Left ventricle myocardium superior (tissue), 1 donor: Measurements from ENCODE around the gene SH2D5. TPM values are rescaled to one million over a fixed set of nuclear protein-coding genes. Genes with fewer than 3 reads are reported as not detected.

ENCODE experiments used
- ATAC-seq: fragments of 200-7000 bp; cut with Tn5 transposase; one replicate; pipeline ENCODE4 v1.9.1; 2020; ENCODE audit warnings: mild to moderate bottlenecking, moderate library complexity
- DNase-seq: peaks from one replicate; pipeline ENCODE4 v3.0.0-alpha.2; 2020
- intact Hi-C: fragments of 100-400 bp; cut with micrococcal nuclease; formaldehyde crosslinking; loops from one replicate; pipeline ENCODE4 v1.11.0; 2022
- total RNA-seq: library from RNA; stranded (reverse); fragmentation: NEBNext Ultra II Directional; extraction: Animal tissue kit (Norgen Biotek cat#: 25700); gene quantifications from one replicate; pipeline ENCODE4 v1.2.1, GENCODE V29; 2021
- donor health status: DM: no; HTN: yes; CAD: no; lungs with severe emphysema.

The SH2D5 gene
- total RNA-seq, 1 donor from 2014 or later: not detected

DNA sequence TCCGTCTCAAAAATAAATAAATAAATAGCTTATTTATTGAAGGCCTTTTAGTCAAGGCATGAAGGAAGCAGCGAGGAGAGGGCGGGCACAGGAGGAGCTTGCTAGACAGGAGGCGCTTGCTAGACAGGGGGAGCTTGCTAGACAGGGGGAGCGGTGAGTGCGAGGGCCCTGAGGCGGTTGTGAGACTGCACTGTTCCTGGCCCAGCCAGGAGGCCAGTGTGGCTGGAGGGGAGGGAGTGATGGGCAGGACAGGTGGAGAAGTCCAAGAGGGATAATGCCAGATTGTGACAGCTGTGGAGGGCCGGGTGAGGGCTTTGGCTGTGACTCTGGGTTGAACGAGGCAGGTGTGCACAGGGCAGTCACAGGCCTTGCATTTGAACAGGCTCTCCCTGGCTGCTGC is 32.9 kb downstream of the SH2D5 start:
- no peak for ATAC-seq
- intact Hi-C loops: loop anchor here (10.0 kb wide), 1 partner anchor 495 kb away; no protein-coding TSS in a partner anchor
- DNase-seq: peak; percentile 14

GRCh38 chr1:20698195-20698910 is 34.1 kb downstream of the SH2D5 start:
- ATAC-seq (no peak), DNase-seq (peak; percentile 14)
- intact Hi-C loops: loop anchor here (10.0 kb wide), 1 partner anchor 496 kb away; no protein-coding TSS in a partner anchor

DNA sequence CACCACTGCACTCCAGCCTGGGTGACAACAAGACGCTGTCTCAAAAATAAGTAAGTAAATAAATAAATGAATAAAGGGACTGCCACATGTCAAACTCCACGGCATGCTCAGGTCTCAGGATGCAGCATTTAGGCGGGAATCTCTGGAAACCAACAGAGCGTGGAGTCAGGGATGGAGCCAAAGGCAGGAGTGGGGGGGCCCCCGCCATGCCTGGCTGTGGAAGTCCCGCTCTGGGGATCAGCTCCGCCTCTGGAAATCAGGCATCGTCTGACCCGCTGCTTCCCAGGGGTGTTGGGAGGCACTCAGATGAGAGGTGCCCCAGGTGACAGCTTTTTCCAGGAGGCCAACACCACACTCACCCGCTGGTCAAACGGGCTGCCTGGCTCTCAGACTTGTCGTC is 34.9 kb downstream of the SH2D5 start:
- intact Hi-C loops: loop anchor here (10.0 kb wide), 1 partner anchor 497 kb away; no protein-coding TSS in a partner anchor
- no peak for ATAC-seq
- DNase-seq: no peak

- peak; percentile 95 for ATAC-seq
- intact Hi-C loops: loop anchor here (10.0 kb wide), 1 partner anchor 498 kb away; no protein-coding TSS in a partner anchor
Observed at GRCh38 chr1:20696397-20697333, 35.8 kb downstream of the SH2D5 start.

GRCh38 chr1:20695515-20695914 is 37.0 kb downstream of the SH2D5 start:
- no peak for ATAC-seq
- no peak for DNase-seq
- intact Hi-C loops: loop anchor here (10.0 kb wide), 1 partner anchor 499 kb away; no protein-coding TSS in a partner anchor

More at GRCh38 chr1:20696397-20697333, 35.8 kb downstream of the SH2D5 start:
- peak; percentile 90 for DNase-seq

DNA sequence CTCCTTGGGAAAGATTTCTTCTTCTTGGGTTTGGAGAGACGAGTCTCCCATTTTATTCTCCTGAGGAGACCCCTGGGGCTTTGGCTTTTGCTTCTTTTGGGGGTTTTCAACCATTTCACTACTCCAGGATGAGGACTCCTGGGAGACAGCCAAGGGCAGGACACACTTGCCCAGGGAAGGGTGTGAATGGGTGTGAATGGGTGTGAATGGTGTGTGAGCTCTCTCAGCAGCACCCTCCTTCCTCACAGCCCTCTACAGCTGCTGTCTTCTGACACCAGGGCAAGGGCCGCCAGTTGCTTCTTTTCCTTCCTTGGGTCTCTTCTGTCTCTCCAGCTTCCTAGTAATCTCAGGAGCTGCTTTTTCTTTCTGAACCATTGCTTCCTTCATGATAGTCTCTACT is 38.9 kb downstream of the SH2D5 start:
- intact Hi-C loops: loop anchor here (10.0 kb wide), 1 partner anchor 501 kb away; no protein-coding TSS in a partner anchor
- DNase-seq: no peak
- ATAC-seq: no peak

DNA sequence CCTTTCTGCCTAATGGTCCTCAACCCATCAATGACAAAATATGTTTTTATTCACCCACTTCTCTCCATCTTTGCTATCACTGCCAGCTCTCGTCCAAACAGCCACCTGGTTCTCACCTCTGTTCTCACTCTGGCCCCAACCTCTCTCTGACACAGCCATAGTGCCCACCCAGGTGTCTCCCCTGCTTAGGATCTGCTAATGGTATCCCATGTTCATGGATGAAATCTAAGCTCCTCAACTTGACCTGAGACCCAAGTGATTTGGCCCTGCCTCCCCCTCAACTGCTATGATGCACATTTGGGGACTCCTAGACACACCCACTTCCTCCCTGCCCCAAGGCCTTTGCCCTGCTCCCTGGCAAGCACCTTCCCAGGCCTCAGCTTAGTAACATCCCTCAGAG is 40.6 kb downstream of the SH2D5 start:
- no peak for ATAC-seq
- no peak for DNase-seq
- intact Hi-C loops: loop anchor here (10.0 kb wide), 1 partner anchor 503 kb away; no protein-coding TSS in a partner anchor

DNA sequence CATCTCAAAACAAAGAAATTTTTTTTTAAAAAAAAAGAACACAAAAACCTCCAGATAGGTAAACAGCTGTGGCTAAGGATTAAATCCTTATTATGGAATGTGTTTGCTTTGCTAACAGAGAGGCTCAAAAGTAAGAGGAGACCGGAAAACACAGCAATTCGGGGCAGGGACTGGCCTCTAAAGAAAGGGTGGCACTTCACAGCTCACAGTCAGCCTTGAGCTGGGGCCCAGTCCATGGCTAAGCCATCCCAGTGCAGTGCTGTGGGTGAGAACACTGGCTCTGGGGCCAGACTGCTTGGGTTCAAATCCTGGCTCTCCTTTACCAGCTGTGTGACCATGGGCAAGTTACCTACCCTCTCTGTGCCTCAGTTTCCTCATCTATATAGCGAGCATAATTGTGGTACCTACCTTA is 42.9 kb downstream of the SH2D5 start:
- peak; percentile 2 for DNase-seq
- no peak for ATAC-seq
- intact Hi-C loops: loop anchor here (10.0 kb wide), 1 partner anchor 505 kb away; no protein-coding TSS in a partner anchor

- DNase-seq (no peak), ATAC-seq (no peak)
- intact Hi-C loops: no loop called here
Observed at GRCh38 chr1:20686883-20687725, 45.4 kb downstream of the SH2D5 start.

DNA sequence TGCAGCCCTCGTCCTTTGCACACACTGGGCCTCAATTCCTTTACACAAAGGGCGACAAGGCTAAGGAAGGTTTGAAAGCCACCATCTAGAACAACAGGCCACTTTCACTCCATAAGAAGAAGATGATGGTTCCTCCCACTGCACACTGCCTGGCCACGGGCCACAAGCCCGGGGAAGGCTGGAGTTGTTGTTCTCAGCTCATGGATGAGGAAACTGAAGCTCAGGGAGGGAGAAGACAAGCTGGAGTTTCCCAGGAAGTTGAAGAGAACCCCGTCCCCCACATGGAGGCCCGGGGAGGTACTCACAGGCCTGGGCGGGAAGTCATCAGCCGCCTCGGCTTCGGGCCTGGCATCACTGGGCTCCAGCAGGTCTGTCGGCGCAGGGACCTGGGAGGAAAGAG is 46.8 kb downstream of the SH2D5 start:
- intact Hi-C loops: no loop called here
- DNase-seq (no peak), ATAC-seq (peak; percentile 9)

DNA sequence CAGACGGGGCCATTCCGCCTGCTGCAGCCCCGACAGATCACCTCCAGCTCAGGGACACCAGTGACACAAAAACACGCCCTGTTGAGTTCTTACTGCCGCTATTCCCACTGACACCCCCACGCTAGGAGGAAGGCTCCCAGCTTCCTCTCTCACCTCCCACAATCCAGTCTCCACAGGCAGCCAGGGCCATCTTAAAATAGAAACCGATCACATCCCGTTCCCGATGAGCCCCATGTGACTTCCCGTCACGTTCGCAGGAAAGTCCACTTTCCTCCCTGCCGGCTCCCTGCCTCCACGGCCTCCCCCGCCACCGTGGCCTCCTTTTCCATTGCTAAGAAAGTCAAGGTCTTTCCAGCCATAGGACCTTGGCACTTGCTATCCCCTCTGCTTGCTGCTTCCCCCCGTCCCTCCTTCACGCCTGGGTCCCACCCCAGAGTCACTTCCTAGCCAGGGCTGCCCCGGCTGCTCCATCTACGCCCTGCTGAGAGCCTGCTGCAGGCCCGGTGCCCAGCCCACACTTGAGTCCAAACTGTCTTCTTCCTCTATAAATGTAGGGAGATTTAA is 47.3 kb downstream of the SH2D5 start:
- ATAC-seq: peak; percentile 82
- intact Hi-C loops: no loop called here

GRCh38 chr1:20684651-20685050 is 47.9 kb downstream of the SH2D5 start:
- DNase-seq (peak; percentile 27), ATAC-seq (peak; percentile 9)
- intact Hi-C loops: no loop called here

More for the DNA sequence above, 47.3 kb downstream of the SH2D5 start:
- peak; percentile 63 for DNase-seq

DNA sequence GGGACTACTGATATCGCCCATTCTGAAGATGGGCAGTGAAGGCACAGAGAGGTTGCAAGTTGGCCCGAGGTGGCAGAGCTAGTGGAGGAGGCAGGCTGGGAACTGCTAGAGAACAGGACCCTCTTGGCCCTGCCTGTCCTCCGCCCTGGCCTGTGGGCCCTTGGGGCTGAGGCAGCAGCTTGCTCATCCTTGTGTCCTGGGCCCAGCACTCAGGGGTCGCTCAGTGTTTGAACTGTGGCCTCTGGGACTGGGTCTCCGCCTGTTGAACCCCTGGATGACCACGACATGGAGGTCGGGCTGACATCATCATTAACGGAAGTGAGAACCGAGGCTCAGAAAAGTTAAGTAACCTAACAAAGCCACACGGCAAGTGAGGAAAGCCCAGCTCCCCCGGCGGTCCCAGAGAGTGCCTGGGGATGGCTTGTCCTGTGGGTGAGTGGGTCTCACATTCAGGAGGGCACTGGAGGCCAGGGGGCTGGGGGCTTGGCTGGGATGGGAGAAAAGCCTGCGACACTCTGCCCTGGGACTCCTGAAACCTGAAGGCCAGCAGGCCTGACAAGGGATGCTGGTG is 48.4 kb downstream of the SH2D5 start:
- intact Hi-C loops: no loop called here
- ATAC-seq (no peak), DNase-seq (peak; percentile 34)

DNA sequence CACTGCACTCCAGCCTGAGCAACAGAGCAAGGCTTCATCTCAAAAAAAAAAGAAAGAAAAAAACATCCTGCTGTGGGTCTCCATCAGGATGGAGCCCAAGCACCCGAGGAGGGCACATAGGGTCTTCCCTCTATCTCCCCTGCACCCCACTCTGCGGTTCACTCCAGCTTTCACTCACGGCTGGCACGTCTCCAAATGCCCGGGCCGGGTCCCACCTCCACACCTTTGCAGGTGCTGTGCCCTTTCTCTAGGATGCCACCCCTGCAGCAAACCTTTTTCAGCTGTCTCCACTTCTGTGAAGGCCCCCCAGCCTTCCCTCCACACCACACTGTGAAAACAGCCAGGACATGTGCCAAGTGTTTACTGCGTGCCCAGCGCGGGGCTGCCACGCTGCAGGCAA is 48.9 kb downstream of the SH2D5 start:
- DNase-seq (peak; percentile 12), ATAC-seq (no peak)
- intact Hi-C loops: no loop called here

DNA sequence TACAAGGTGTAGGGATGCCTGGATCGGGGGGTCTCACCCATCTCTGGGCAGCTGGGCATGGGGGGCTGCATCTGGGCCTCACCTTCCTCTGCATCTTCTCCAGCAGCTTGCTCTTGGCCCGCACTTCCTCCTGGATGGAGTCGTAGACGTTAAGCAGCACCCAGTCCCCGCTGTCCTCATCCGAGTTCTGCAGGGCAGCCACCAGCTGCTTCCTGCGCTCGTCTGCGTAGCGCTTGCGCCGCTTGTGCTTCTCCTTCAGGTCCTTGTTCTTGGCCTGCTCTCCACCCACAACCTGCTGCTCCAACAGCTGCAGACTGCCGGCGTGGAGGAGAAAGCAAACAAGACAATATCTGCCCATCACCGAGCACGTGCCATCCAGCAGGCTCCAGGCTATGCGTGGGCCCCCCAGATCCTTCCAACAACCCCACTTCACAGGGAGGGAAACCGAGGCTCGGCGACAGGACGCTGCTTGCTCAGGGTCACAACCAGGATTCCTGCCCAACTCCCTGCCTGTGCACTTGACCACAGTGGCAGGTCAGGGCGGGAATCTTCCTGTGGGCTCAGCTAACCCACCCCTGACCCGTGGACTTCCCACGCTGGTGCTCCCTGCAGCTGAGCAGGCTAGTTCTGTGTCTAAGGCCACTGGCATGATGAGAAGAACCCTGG is 49.8 kb downstream of the SH2D5 start:
- DNase-seq (peak; percentile 61), ATAC-seq (peak; percentile 32)
- intact Hi-C loops: no loop called here

DNA sequence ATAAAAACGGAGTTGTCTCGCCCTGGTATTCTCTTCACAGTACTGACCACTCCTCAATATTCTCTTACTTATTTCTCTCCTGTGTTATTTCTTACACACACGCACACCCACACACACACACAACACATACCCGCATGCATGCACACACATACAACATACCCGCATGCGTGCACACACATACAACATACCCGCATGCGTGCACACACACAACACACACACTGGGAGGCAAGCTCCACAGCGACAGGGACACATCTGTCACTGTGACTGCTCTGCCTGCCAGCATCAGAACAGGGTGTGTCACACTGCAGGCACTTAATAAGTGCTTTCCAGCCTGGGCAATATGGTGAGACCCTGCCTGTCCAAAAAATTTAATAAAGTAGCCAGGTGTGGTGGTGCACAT is 50.5 kb downstream of the SH2D5 start:
- ATAC-seq (no peak), DNase-seq (peak; percentile 4)
- intact Hi-C loops: no loop called here

GRCh38 chr1:20680269-20680668 is 52.2 kb downstream of the SH2D5 start:
- intact Hi-C loops: no loop called here
- ATAC-seq (no peak), DNase-seq (no peak)

DNA sequence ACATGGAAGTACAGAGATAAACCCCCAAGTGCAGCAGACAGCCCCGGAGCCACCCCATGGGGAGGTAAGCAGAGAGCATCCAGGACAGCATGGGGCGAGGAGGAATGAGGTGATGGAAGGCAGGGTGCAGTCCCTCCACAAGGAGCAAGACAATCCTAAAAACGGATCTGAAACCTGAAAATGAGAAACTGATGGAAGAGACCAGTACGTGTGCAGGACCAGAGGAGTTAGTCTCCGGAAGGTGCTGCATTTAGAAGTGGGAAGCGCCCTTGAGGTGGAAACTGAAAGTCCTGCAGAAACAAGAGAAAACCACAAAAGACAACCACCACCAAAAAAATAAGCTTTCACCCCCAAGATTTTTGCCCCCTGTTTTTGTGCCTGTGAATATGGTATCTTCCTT is 53.9 kb downstream of the SH2D5 start:
- intact Hi-C loops: no loop called here
- ATAC-seq (no peak), DNase-seq (peak; percentile 4)
